Measurements from ENCODE around the gene TPGS1.
A peak's percentile ranks its signal among the peaks of the same experiment; 100 is the strongest.

Gene TPGS1

GRCh38 chr19:507286-508203 lies at the start of gene TPGS1:
TPGS1 (plus strand) TSS chr19:507497; CDS start chr19:507507, 10 bp downstream.
- H3K4me1 ChIP-seq: peaks cover 12% of the 10 kb centered on the region
- H3K4me3 ChIP-seq: peak within 1 kb of the TSS; percentile 99
- no peaks in the 10 kb centered on the region for H3K27me3 ChIP-seq (ENCODE audit: low read depth)
- 0 out of 2 replicates have a peak, but pooled peaks cover under 1% of the 10 kb centered on the region for H3K9me3 ChIP-seq
- peaks cover 3% of the 10 kb centered on the region; the same call in 1 of the 2 replicates for H3K36me3 ChIP-seq (replicated peaks)
- DNase-seq (ENCODE audit: low spot score in 2 of 2): peak; percentile 79 to 94
- in situ Hi-C loops (cut with MboI; ENCODE audit: low sequenced_read_pairs): no loop called here

- H3K9me3 ChIP-seq: no peaks in the 10 kb centered on the region; the same call in 1 of the 2 replicates
- no peaks in the 10 kb centered on the region for H3K27me3 ChIP-seq (ENCODE audit: low read depth)
- H3K36me3 ChIP-seq (replicated peaks): no peaks in the 10 kb centered on the region
- no peak overlapping the region for H3K4me3 ChIP-seq
- in situ Hi-C loops (cut with MboI; ENCODE audit: low sequenced_read_pairs): no loop called here
- no peak for DNase-seq (ENCODE audit: low spot score in 2 of 2)
- H3K4me1 ChIP-seq: peaks cover 4% of the 10 kb centered on the region; the same call in 1 of the 2 replicates
Observed at GRCh38 chr19:457636-458035, 49.7 kb upstream of the TPGS1 start.

GRCh38 chr19:458091-459042 lies 48.9 kb upstream of the TPGS1 start:
- H3K4me1 ChIP-seq: peaks cover 4% of the 10 kb centered on the region; the same call in 1 of the 2 replicates
- no peaks in the 10 kb centered on the region for H3K27me3 ChIP-seq (ENCODE audit: low read depth)
- no peaks in the 10 kb centered on the region for H3K36me3 ChIP-seq (replicated peaks)
- DNase-seq (ENCODE audit: low spot score in 2 of 2): no peak
- no peak overlapping the region for H3K4me3 ChIP-seq
- no peaks in the 10 kb centered on the region for H3K9me3 ChIP-seq
- in situ Hi-C loops (cut with MboI; ENCODE audit: low sequenced_read_pairs): no loop called here

GRCh38 chr19:459724-460511 lies 47.4 kb upstream of the TPGS1 start:
- no peaks in the 10 kb centered on the region for H3K27me3 ChIP-seq (ENCODE audit: low read depth)
- DNase-seq (ENCODE audit: low spot score in 2 of 2): peak; percentile 36 to 84
- peak overlapping the region; percentile 51 for H3K4me3 ChIP-seq
- in situ Hi-C loops (cut with MboI; ENCODE audit: low sequenced_read_pairs): no loop called here
- H3K36me3 ChIP-seq (replicated peaks): no peaks in the 10 kb centered on the region
- peaks cover 4% of the 10 kb centered on the region; the same call in 1 of the 2 replicates for H3K4me1 ChIP-seq
- H3K9me3 ChIP-seq: no peaks in the 10 kb centered on the region

- in situ Hi-C loops (cut with MboI; ENCODE audit: low sequenced_read_pairs): no loop called here
- H3K27me3 ChIP-seq (ENCODE audit: low read depth): no peaks in the 10 kb centered on the region
- peak within 1 kb of the TSS; percentile 51 for H3K4me3 ChIP-seq
- peaks cover 4% of the 10 kb centered on the region; the same call in 1 of the 2 replicates for H3K4me1 ChIP-seq
- peak; percentile 20 to 67 for DNase-seq (ENCODE audit: low spot score in 2 of 2)
- no peaks in the 10 kb centered on the region for H3K36me3 ChIP-seq (replicated peaks)
- no peaks in the 10 kb centered on the region for H3K9me3 ChIP-seq
Observed at GRCh38 chr19:460877-461720, 46.2 kb upstream of the TPGS1 start, which contains the start of gene SHC2. SHC2 (minus strand) TSS chr19:461033; CDS start chr19:460996, 37 bp downstream.

- no peaks in the 10 kb centered on the region for H3K9me3 ChIP-seq
- peaks cover 4% of the 10 kb centered on the region; the same call in 1 of the 2 replicates for H3K4me1 ChIP-seq
- peak; percentile 59 to 83 for DNase-seq (ENCODE audit: low spot score in 2 of 2)
- in situ Hi-C loops (cut with MboI; ENCODE audit: low sequenced_read_pairs): no loop called here
- no peaks in the 10 kb centered on the region for H3K36me3 ChIP-seq (replicated peaks)
- H3K27me3 ChIP-seq (ENCODE audit: low read depth): no peaks in the 10 kb centered on the region
- H3K4me3 ChIP-seq: peak overlapping the region; percentile 39
Observed at GRCh38 chr19:461721-462551, 45.4 kb upstream of the TPGS1 start.

GRCh38 chr19:463483-464207 lies 43.7 kb upstream of the TPGS1 start:
- H3K4me1 ChIP-seq: peaks cover 4% of the 10 kb centered on the region; the same call in 1 of the 2 replicates

GRCh38 chr19:464208-464545 lies 43.1 kb upstream of the TPGS1 start:
- Histone ChIP-seq H3K4me1 (peaks cover 4% of the 10 kb centered on the region; the same call in 1 of the 2 replicates), H3K36me3 (replicated peaks) (no peaks in the 10 kb centered on the region), H3K4me3 (no peak overlapping the region), H3K9me3 (no peaks in the 10 kb centered on the region), H3K27me3 (ENCODE audit: low read depth) (no peaks in the 10 kb centered on the region)
- in situ Hi-C loops (cut with MboI; ENCODE audit: low sequenced_read_pairs): no loop called here
- DNase-seq (ENCODE audit: low spot score in 2 of 2): no peak

More at GRCh38 chr19:463483-464207, 43.7 kb upstream of the TPGS1 start:
- Histone ChIP-seq H3K27me3 (ENCODE audit: low read depth) (no peaks in the 10 kb centered on the region), H3K9me3 (no peaks in the 10 kb centered on the region), H3K36me3 (replicated peaks) (no peaks in the 10 kb centered on the region), H3K4me3 (no peak overlapping the region)
- in situ Hi-C loops (cut with MboI; ENCODE audit: low sequenced_read_pairs): no loop called here
- DNase-seq (ENCODE audit: low spot score in 2 of 2): no peak

- Histone ChIP-seq H3K36me3 (replicated peaks) (no peaks in the 10 kb centered on the region), H3K9me3 (no peaks in the 10 kb centered on the region), H3K27me3 (ENCODE audit: low read depth) (no peaks in the 10 kb centered on the region), H3K4me1 (peaks cover 4% of the 10 kb centered on the region; the same call in 1 of the 2 replicates), H3K4me3 (no peak overlapping the region)
- in situ Hi-C loops (cut with MboI; ENCODE audit: low sequenced_read_pairs): no loop called here
- DNase-seq (ENCODE audit: low spot score in 2 of 2): no peak
Observed at GRCh38 chr19:465056-465816, 42.1 kb upstream of the TPGS1 start.

GRCh38 chr19:467554-467953 lies 39.7 kb upstream of the TPGS1 start:
- no peaks in the 10 kb centered on the region for H3K9me3 ChIP-seq
- H3K4me1 ChIP-seq: no peaks in the 10 kb centered on the region
- in situ Hi-C loops (cut with MboI; ENCODE audit: low sequenced_read_pairs): no loop called here
- H3K27me3 ChIP-seq (ENCODE audit: low read depth): no peaks in the 10 kb centered on the region
- H3K4me3 ChIP-seq: no peak overlapping the region
- no peaks in the 10 kb centered on the region for H3K36me3 ChIP-seq (replicated peaks)
- DNase-seq (ENCODE audit: low spot score in 2 of 2): no peak

Data from HAP-1 (cell line).